ENCODE measurements around the gene PCNX2. TPM values are rescaled to one million over a fixed set of nuclear protein-coding genes. Genes with fewer than 3 reads are reported as not detected.

The PCNX2 gene
- total RNA-seq, 1 experiment from 2014 or later = 9.1 TPM

DNA sequence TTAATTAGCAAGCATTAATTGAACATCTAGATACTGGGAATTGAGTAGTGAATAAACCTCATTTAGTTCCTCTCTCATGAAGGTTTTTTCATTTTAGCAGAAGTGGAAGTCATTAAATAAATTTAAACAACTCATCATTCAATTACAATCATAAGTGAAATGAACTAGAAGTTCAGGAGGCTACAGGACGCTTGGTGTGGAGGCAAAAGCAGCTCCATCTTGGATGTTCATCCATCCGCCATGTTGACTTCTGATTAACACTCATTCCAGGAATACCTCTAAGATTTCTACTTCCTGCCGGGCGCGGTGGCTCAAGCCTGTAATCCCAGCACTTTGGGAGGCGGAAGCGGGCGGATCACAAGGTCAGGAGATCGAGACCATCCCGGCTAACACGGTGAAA lies 356.6 kb downstream of the PCNX2 start:
- POLR2A ChIA-PET (ENCODE audit: low non-redundant PET) = no interaction called here

GRCh38 chr1:232937741-232938375 lies 357.7 kb downstream of the PCNX2 start:
- intact Hi-C loops (cut with micrococcal nuclease; ENCODE audit: unreplicated experiment) = no loop called here
- CTCF ChIA-PET = no interaction called here
- Histone ChIP-seq H3K36me3 (ENCODE audit: insufficient read depth, low read length, poor library complexity, severe bottlenecking) (no peaks in the 10 kb centered on the region), H3K9me3 (ENCODE audit: low read depth, low read length, poor library complexity, severe bottlenecking) (no peaks in the 10 kb centered on the region), H3K4me1 (ENCODE audit: insufficient read depth, low read length, poor library complexity, severe bottlenecking) (no peaks in the 10 kb centered on the region), H3K27ac (ENCODE audit: low read depth, low read length, poor library complexity, severe bottlenecking) (no peak overlapping the region), H3K27me3 (replicated peaks; ENCODE audit: insufficient read depth, low read depth, low read length, poor library complexity) (no peaks in the 10 kb centered on the region), H3K4me3 (ENCODE audit: low read depth, low read length, poor library complexity, severe bottlenecking) (no peak overlapping the region)
- POLR2A ChIA-PET (ENCODE audit: low non-redundant PET) = no interaction called here
- no TSS peak for BruUV-seq (replicated peaks)
- DNase-seq (ENCODE audit: low spot score) = no peak
- no peak for TF ChIP-seq EZH2 (IDR thresholded peaks at IDR 0.05; ENCODE audit: borderline replicate concordance, low read depth, low read length, poor library complexity, severe bottlenecking)
- TF ChIP-seq, protein P1, sequence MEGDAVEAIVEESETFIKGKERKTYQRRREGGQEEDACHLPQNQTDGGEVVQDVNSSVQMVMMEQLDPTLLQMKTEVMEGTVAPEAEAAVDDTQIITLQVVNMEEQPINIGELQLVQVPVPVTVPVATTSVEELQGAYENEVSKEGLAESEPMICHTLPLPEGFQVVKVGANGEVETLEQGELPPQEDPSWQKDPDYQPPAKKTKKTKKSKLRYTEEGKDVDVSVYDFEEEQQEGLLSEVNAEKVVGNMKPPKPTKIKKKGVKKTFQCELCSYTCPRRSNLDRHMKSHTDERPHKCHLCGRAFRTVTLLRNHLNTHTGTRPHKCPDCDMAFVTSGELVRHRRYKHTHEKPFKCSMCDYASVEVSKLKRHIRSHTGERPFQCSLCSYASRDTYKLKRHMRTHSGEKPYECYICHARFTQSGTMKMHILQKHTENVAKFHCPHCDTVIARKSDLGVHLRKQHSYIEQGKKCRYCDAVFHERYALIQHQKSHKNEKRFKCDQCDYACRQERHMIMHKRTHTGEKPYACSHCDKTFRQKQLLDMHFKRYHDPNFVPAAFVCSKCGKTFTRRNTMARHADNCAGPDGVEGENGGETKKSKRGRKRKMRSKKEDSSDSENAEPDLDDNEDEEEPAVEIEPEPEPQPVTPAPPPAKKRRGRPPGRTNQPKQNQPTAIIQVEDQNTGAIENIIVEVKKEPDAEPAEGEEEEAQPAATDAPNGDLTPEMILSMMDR (conservative IDR thresholded peaks at IDR 0.05; ENCODE audit: low read depth, low read length) = no peak

More for the DNA sequence above, 356.6 kb downstream of the PCNX2 start:
- DNase-seq (ENCODE audit: low spot score) = no peak
- intact Hi-C loops (cut with micrococcal nuclease; ENCODE audit: unreplicated experiment) = no loop called here
- no peaks in the 10 kb centered on the region for H3K4me1 ChIP-seq (ENCODE audit: insufficient read depth, low read length, poor library complexity, severe bottlenecking)
- TF ChIP-seq, protein P1 (conservative IDR thresholded peaks at IDR 0.05; ENCODE audit: low read depth, low read length) = no peak
- no peak for TF ChIP-seq EZH2 (IDR thresholded peaks at IDR 0.05; ENCODE audit: borderline replicate concordance, low read depth, low read length, poor library complexity, severe bottlenecking)
- H3K27ac ChIP-seq (ENCODE audit: low read depth, low read length, poor library complexity, severe bottlenecking) = no peak overlapping the region
- H3K36me3 ChIP-seq (ENCODE audit: insufficient read depth, low read length, poor library complexity, severe bottlenecking) = no peaks in the 10 kb centered on the region
- no peaks in the 10 kb centered on the region for H3K27me3 ChIP-seq (replicated peaks; ENCODE audit: insufficient read depth, low read depth, low read length, poor library complexity)
- CTCF ChIA-PET = no interaction called here
- H3K4me3 ChIP-seq (ENCODE audit: low read depth, low read length, poor library complexity, severe bottlenecking) = no peak overlapping the region
- no TSS peak for BruUV-seq (replicated peaks)
- no peaks in the 10 kb centered on the region for H3K9me3 ChIP-seq (ENCODE audit: low read depth, low read length, poor library complexity, severe bottlenecking)

DNA sequence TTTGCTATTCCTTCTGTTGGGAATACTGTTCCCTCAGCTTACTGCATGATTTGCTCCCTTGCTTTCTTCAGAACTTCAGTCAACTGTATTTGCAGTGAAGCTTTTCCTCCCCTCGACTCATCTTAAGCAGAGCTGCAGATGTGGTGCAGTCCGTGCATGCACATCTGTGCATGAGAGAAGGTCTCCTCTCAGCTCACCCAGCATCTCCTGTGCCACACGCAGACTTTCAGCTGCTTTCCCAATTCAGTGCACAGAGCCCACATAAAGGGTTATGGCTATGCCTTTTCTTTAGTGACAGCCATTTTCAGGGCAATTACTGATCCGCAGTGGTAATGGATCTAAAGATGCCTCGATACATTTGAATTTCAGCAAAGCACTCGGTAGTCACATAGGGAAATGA lies 358.6 kb downstream of the PCNX2 start:
- BruUV-seq (replicated peaks) = no TSS peak
- POLR2A ChIA-PET (ENCODE audit: low non-redundant PET) = no interaction called here
- TF ChIP-seq EZH2 (IDR thresholded peaks at IDR 0.05; ENCODE audit: borderline replicate concordance, low read depth, low read length, poor library complexity, severe bottlenecking) = no peak
- TF ChIP-seq, protein P1 (conservative IDR thresholded peaks at IDR 0.05; ENCODE audit: low read depth, low read length) = no peak

More for the DNA sequence above, 358.6 kb downstream of the PCNX2 start:
- intact Hi-C loops (cut with micrococcal nuclease; ENCODE audit: unreplicated experiment) = no loop called here
- no peaks in the 10 kb centered on the region for H3K36me3 ChIP-seq (ENCODE audit: insufficient read depth, low read length, poor library complexity, severe bottlenecking)
- H3K4me3 ChIP-seq (ENCODE audit: low read depth, low read length, poor library complexity, severe bottlenecking) = no peak overlapping the region
- H3K9me3 ChIP-seq (ENCODE audit: low read depth, low read length, poor library complexity, severe bottlenecking) = no peaks in the 10 kb centered on the region
- no peak overlapping the region for H3K27ac ChIP-seq (ENCODE audit: low read depth, low read length, poor library complexity, severe bottlenecking)
- no peak for DNase-seq (ENCODE audit: low spot score)
- CTCF ChIA-PET = no interaction called here
- H3K27me3 ChIP-seq (replicated peaks; ENCODE audit: insufficient read depth, low read depth, low read length, poor library complexity) = no peaks in the 10 kb centered on the region
- H3K4me1 ChIP-seq (ENCODE audit: insufficient read depth, low read length, poor library complexity, severe bottlenecking) = no peaks in the 10 kb centered on the region

Other genes with a start within 250 kb of the PCNX2 start
- gene MAP3K21, start 32.0 kb upstream of the PCNX2 start, total RNA-seq (2021) = 0.88 and 0.98 TPM in 2 replicates